PC-9 (cell line): ENCODE results near the gene SLC30A1. TPM values are rescaled to one million over a fixed set of nuclear protein-coding genes. Genes with fewer than 3 reads are reported as not detected.
"Not testable (repeated sequence)": the region's sequence is repeated elsewhere in the genome, so short reads cannot be mapped to it uniquely, and the experiment has no call there.

ENCODE experiments used
- Bru-seq: library from RNA; stranded (reverse); fragments of 400-500 nt; gene quantifications from one replicate; lab custom pipeline; 2021; lab: Mats Ljungman, UMichigan
- BruChase-seq, 2 experiments: library from RNA; stranded (reverse); fragments of 400-500 nt; gene quantifications; one replicate each; lab custom pipeline; 2021; lab: Mats Ljungman, UMichigan
- BruUV-seq: library from RNA; stranded (reverse); fragments of 400-500 nt; replicated peaks from 2 replicates; lab custom pipeline; 2021; lab: Mats Ljungman, UMichigan
- CTCF ChIA-PET: fragments of 300-600 bp; sonication (Branson Sonifier 250); formaldehyde crosslinking; loops from one replicate; lab custom pipeline; 2022; ENCODE audit warnings: antibody characterized with exemption; lab: Charles Lee
- POLR2A ChIA-PET: fragments of 300-600 bp; sonication (Branson Sonifier 250); formaldehyde crosslinking; loops from one replicate; lab custom pipeline; 2022; ENCODE audit warnings: antibody characterized with exemption; ENCODE audit not compliant: unreplicated experiment; lab: Charles Lee
- DNase-seq, 2 experiments: peaks; one replicate each; pipeline versions ENCODE4 v3.0.0 to v3.0.0-alpha.2; 2015 to 2022; ENCODE audit warnings: mixed read lengths in 1 of 2
- H2AFZ ChIP-seq: fragments of 200-600 bp; sonication (generic); 2 replicates; pipeline ENCODE4 v1.8.1; 2017; ENCODE audit warnings: antibody characterized with exemption
- H3F3A ChIP-seq: fragments of 200-600 bp; sonication (generic); 2 replicates; pipeline ENCODE4 v1.8.1; 2017; ENCODE audit warnings: antibody characterized with exemption, mild to moderate bottlenecking, low read depth; ENCODE audit not compliant: insufficient read depth
- H3K27ac ChIP-seq: fragments of 200-600 bp; sonication (generic); 2 replicates; pipeline ENCODE4 v1.6.1; 2016; ENCODE audit warnings: mixed run types
- H3K27me3 ChIP-seq: fragments of 200-600 bp; sonication (generic); 2 replicates; pipeline ENCODE4 v1.6.1; 2016; ENCODE audit warnings: low read depth, mixed run types; ENCODE audit not compliant: insufficient read depth
- H3K36me3 ChIP-seq: fragments of 200-600 bp; sonication (generic); 2 replicates; pipeline ENCODE4 v1.6.1; 2016; ENCODE audit warnings: low read depth, mixed run types
- H3K4me1 ChIP-seq: fragments of 200-600 bp; sonication (generic); replicated peaks from 2 replicates; pipeline ENCODE4 v1.6.1; 2016; ENCODE audit warnings: mixed run types; ENCODE audit not compliant: insufficient read depth
- H3K4me2 ChIP-seq: fragments of 200-600 bp; sonication (generic); 2 replicates; pipeline ENCODE4 v1.6.1; 2017; ENCODE audit warnings: mixed run types
- H3K4me3 ChIP-seq: fragments of 200-600 bp; sonication (generic); 2 replicates; pipeline ENCODE4 v1.6.1; 2016; ENCODE audit warnings: mixed run types
- H3K79me2 ChIP-seq: fragments of 200-600 bp; sonication (generic); 2 replicates; pipeline ENCODE4 v1.6.1; 2017; ENCODE audit warnings: low read depth, mixed run types
- H3K9me2 ChIP-seq: fragments of 200-600 bp; sonication (generic); 2 replicates; pipeline ENCODE4 v1.8.1; 2017; ENCODE audit warnings: mild to moderate bottlenecking; ENCODE audit not compliant: insufficient read depth
- H3K9me3 ChIP-seq: fragments of 200-600 bp; sonication (generic); 2 replicates; pipeline ENCODE4 v1.8.1; 2016; ENCODE audit warnings: low read depth; ENCODE audit not compliant: insufficient read depth
- H4K20me1 ChIP-seq: fragments of 200-600 bp; sonication (generic); 2 replicates; pipeline ENCODE4 v1.8.1; 2017; ENCODE audit not compliant: insufficient read depth
- EZH2 ChIP-seq: fragments of 200-600 bp; sonication (generic); IDR thresholded peaks from 2 replicates; pipeline ENCODE4 v1.8.0; 2017; ENCODE audit warnings: antibody characterized with exemption, low read depth
- intact Hi-C: fragments of 100-400 bp; cut with micrococcal nuclease; formaldehyde crosslinking; loops from one replicate; pipeline ENCODE4 v1.10.0; 2022; ENCODE audit not compliant: unreplicated experiment
- long read RNA-seq: library from polyadenylated mRNA; stranded (forward); transcript quantifications from one replicate; pipeline ENCODE4 v2.0.0, GENCODE V29; 2022
- total RNA-seq: library from RNA; stranded (reverse); gene quantifications from 2 replicates; pipeline ENCODE4 v1.2.3, GENCODE V29; 2021
- TF ChIP-seq, protein P1 (sequence below): fragments of 200-600 bp; sonication (generic); conservative IDR thresholded peaks from 2 replicates; pipeline ENCODE4 v1.6.1; 2017; ENCODE audit warnings: mixed run types, antibody characterized with exemption, mild to moderate bottlenecking, moderate library complexity

SLC30A1 gene, protein sequence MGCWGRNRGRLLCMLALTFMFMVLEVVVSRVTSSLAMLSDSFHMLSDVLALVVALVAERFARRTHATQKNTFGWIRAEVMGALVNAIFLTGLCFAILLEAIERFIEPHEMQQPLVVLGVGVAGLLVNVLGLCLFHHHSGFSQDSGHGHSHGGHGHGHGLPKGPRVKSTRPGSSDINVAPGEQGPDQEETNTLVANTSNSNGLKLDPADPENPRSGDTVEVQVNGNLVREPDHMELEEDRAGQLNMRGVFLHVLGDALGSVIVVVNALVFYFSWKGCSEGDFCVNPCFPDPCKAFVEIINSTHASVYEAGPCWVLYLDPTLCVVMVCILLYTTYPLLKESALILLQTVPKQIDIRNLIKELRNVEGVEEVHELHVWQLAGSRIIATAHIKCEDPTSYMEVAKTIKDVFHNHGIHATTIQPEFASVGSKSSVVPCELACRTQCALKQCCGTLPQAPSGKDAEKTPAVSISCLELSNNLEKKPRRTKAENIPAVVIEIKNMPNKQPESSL
- 26.8 and 27.6 TPM in 2 replicates for total RNA-seq
- Bru-seq, nascent RNA = percentile 93 among the genes with signal in this experiment
- BruChase-seq, experiment 1, labeled RNA remaining after a 2-hour chase = percentile 99 among the genes with signal in this experiment
- BruChase-seq, experiment 2, labeled RNA remaining after a 6-hour chase = percentile 96 among the genes with signal in this experiment
- long read RNA-seq, full-length matches to known transcripts = 33 of 38 reads
- long read RNA-seq, partial matches to known transcripts = 0 of 38 reads
- long read RNA-seq, other reads (novel, unspliced or antisense) = 5 of 38 reads

DNA sequence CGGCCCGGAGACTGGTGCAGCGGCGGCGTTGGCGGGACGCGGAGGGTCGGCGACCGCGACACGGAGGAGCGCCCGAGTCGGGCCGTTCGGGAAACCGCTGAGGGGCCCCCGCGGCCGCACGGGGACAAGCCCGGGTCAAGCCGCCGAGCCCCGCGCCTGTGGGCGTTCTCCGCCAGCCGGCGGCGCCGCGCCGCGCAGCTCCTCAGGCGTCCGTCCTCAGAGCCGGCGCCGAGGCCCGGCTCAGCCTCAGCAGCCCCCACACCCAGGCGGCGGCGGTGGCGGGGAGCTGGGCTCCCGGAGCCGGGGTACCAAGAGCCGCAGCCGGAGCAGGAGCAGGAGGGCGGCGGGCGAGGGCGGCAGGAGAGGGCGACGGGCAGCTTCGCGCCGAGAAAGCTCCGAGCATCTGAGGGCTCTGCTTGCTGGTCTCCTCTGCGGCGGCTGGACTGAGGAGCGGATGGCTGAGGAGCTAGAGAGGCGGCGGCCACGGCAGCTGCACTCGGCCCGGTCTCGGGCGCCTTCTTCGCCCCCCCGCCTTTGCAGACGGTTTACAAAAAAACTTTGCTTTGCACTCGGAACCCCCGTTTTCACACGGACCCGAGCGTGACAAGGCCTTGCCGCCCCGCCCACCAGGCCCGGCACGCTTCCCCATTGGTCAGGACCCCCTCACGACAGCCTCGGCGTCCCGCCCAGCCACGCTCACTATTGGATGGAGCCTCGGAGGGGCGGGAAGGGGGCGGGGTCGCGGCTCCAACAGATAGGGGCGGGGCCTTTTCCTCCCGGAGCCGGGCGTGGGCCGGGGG is at the start of gene SLC30A1:
Gene SLC30A1 (minus strand): TSS at position 522 of the 800 bp plus-strand sequence. CDS start 549 bp downstream, outside the sequence.
- Histone ChIP-seq H3K27ac (peak within 1 kb of the TSS; percentile 67), H3K4me1 (peaks cover 36% of the 10 kb centered on the region), H3F3A (peaks cover 13% of the 10 kb centered on the region; the same call in 1 of the 2 replicates), H3K9me3 (no peaks in the 10 kb centered on the region), H3K9me2 (no peaks in the 10 kb centered on the region), H3K79me2 (peaks cover 51% of the 10 kb centered on the region), H3K4me2 (peak within 1 kb of the TSS; percentile 94), H3K36me3 (peaks cover 21% of the 10 kb centered on the region), H3K27me3 (no peaks in the 10 kb centered on the region), H3K4me3 (peak within 1 kb of the TSS; percentile 77), H4K20me1 (peaks cover 7% of the 10 kb centered on the region; the same call in 1 of the 2 replicates), H2AFZ (peak within 1 kb of the TSS; percentile 76)
- peak; percentile 89 to 99 for DNase-seq
- BruUV-seq = no TSS peak
- TF ChIP-seq, protein P1, sequence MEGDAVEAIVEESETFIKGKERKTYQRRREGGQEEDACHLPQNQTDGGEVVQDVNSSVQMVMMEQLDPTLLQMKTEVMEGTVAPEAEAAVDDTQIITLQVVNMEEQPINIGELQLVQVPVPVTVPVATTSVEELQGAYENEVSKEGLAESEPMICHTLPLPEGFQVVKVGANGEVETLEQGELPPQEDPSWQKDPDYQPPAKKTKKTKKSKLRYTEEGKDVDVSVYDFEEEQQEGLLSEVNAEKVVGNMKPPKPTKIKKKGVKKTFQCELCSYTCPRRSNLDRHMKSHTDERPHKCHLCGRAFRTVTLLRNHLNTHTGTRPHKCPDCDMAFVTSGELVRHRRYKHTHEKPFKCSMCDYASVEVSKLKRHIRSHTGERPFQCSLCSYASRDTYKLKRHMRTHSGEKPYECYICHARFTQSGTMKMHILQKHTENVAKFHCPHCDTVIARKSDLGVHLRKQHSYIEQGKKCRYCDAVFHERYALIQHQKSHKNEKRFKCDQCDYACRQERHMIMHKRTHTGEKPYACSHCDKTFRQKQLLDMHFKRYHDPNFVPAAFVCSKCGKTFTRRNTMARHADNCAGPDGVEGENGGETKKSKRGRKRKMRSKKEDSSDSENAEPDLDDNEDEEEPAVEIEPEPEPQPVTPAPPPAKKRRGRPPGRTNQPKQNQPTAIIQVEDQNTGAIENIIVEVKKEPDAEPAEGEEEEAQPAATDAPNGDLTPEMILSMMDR = no peak
- TF ChIP-seq EZH2 = no peak
- CTCF ChIA-PET = no interaction called here
- intact Hi-C loops = loop anchor here (1.0 to 10.0 kb wide), 10 partner anchors 24 to 706 kb away; partner anchors contain the start of genes PPP2R5A and TRAF5
- POLR2A ChIA-PET = interaction anchor here (0.5 to 1.1 kb wide), 7 partner anchors 26 to 64 kb away, joined by 3 to 13 read pairs (median 6); no protein-coding TSS in a partner anchor

DNA sequence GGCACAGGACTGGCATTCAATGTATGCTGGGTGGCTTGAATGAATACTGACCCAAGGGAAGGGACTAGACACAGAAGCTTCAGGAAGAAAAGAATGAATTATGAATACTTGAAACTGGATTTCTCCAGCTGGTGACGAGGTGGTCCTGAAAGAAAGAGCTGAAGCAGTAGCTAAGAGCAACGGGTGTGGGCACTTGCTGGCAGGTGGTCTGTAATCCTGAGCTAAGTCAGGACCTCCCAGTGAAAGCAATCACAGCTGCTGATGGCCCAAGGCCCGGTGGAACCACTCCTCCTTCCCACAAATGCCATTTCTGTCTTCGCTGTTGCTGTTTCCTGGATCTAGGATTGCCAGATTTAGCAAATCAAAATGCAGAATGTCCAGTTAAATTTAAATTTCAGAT is 49.5 kb upstream of the SLC30A1 start:
- no peaks in the 10 kb centered on the region for H4K20me1 ChIP-seq
- TF ChIP-seq, protein P1 = no peak
- no peak for TF ChIP-seq EZH2
- H3K4me1 ChIP-seq = peaks cover 8% of the 10 kb centered on the region; the same call in 1 of the 2 replicates
- no peaks in the 10 kb centered on the region for H3K9me3 ChIP-seq
- no peak overlapping the region for H3K4me2 ChIP-seq
- no peak overlapping the region for H3K4me3 ChIP-seq
- intact Hi-C loops = no loop called here
- ChIA-PET CTCF (no interaction called here), POLR2A (no interaction called here)
- no peaks in the 10 kb centered on the region for H3K36me3 ChIP-seq
- H2AFZ ChIP-seq = no peak overlapping the region
- H3K27ac ChIP-seq = no peak overlapping the region
- H3K79me2 ChIP-seq = no peaks in the 10 kb centered on the region
- H3F3A ChIP-seq = no peaks in the 10 kb centered on the region; the same call in 1 of the 2 replicates
- BruUV-seq = no TSS peak
- no peak for DNase-seq
- H3K9me2 ChIP-seq = no peaks in the 10 kb centered on the region
- H3K27me3 ChIP-seq = no peaks in the 10 kb centered on the region

DNA sequence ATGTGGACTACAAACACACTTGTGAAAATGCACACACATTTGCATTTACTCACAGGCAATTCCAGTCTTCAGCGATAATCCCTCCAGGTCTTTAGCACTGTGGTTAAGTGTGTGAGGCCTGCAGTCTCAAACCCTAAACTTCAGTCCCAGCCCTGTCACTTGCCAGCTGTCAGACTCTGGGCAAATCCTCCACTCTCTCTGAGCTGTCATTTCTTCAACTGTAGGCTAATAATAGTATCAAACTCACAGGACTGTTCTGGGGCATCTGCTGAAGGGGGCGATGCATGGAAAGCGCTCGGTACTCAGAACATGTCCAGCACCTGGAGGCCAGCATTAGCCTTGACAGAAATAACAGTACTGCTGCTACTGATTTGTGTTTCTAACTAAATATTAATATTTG is 48.3 kb upstream of the SLC30A1 start:
- H3K4me2 ChIP-seq = no peak overlapping the region
- H3K9me3 ChIP-seq = no peaks in the 10 kb centered on the region
- no peak for TF ChIP-seq EZH2
- TF ChIP-seq, protein P1 = no peak
- ChIA-PET CTCF (no interaction called here), POLR2A (no interaction called here)
- no peak for DNase-seq
- H3K79me2 ChIP-seq = no peaks in the 10 kb centered on the region
- no peaks in the 10 kb centered on the region for H3K4me1 ChIP-seq
- H4K20me1 ChIP-seq = no peaks in the 10 kb centered on the region
- intact Hi-C loops = no loop called here
- H3K9me2 ChIP-seq = no peaks in the 10 kb centered on the region
- no peaks in the 10 kb centered on the region for H3F3A ChIP-seq
- H3K27me3 ChIP-seq = no peaks in the 10 kb centered on the region
- no peak overlapping the region for H3K27ac ChIP-seq
- BruUV-seq = no TSS peak
- no peak overlapping the region for H2AFZ ChIP-seq
- no peaks in the 10 kb centered on the region for H3K36me3 ChIP-seq
- H3K4me3 ChIP-seq = no peak overlapping the region

DNA sequence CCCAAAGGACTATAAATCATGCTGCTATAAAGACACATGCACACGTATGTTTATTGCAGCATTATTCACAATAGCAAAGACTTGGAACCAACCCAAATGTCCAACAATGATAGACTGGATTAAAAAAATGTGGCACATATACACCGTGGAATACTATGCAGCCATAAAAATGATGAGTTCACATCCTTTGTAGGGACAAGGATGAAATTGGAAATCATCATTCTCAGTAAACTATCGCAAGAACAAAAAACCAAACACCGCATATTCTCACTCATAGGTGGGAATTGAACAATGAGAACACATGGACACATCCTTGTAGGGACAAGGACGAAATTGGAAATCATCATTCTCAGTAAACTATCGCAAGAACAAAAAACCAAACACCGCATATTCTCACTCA is 46.9 kb upstream of the SLC30A1 start:
- H3K9me3 ChIP-seq, H2AFZ ChIP-seq, H3K4me2 ChIP-seq, H3K27me3 ChIP-seq, H3K36me3 ChIP-seq, CTCF ChIA-PET, H4K20me1 ChIP-seq, H3K4me3 ChIP-seq, H3F3A ChIP-seq, BruUV-seq, H3K79me2 ChIP-seq, H3K9me2 ChIP-seq, POLR2A ChIA-PET, H3K4me1 ChIP-seq, H3K27ac ChIP-seq, DNase-seq: not testable (repeated sequence)
- intact Hi-C loops = loop anchor here (1.0 kb wide), 1 partner anchor 47 kb away; the partner anchor contains the start of gene SLC30A1
